HG03520 (cell line): ENCODE measurements around the gene ASMTL.

ENCODE experiments used
- ATAC-seq: cut with Tn5 transposase; IDR thresholded peaks from one replicate; pipeline ENCODE4 v1.9.1; 2021; ENCODE audit warnings: mild to moderate bottlenecking, moderate library complexity; ENCODE audit not compliant: unreplicated experiment

ASMTL gene

GRCh38 chrX:1358793-1359476 is 93.8 kb downstream of the ASMTL start:
- no peak for ATAC-seq

- ATAC-seq = no peak
These were observed 94.7 kb downstream of the ASMTL start for GRCh38 chrX:1357993-1358392.

- ATAC-seq = no peak
These were observed 97.3 kb downstream of the ASMTL start for GRCh38 chrX:1355131-1356046.

GRCh38 chrX:1354036-1355019 is 98.4 kb downstream of the ASMTL start:
- ATAC-seq = no peak
